Endometrial microvascular endothelial cells (primary cell): ENCODE results near the gene LBH. TPM values are rescaled to one million over a fixed set of nuclear protein-coding genes. Genes with fewer than 3 reads are reported as not detected.
"Not testable (repeated sequence)": the region's sequence is repeated elsewhere in the genome, so short reads cannot be mapped to it uniquely, and the experiment has no call there.

Experiments
- in situ Hi-C: cut with HindIII; loops from 2 replicates; pipeline ENCODE4 v1.10.0; 2017; ENCODE audit warnings: low sequenced_read_pairs, low pct_unique_long_range_greater_than_20kb; ENCODE audit errors: inconsistent ontology term
- total RNA-seq: library from RNA; depleted of rRNA; stranded (reverse); fragments of >200 nt; gene quantifications from one replicate; pipeline ENCODE4 v1.2.3, GENCODE V29; 2015; ENCODE audit errors: inconsistent ontology term

LBH gene
- total RNA-seq, 1 donor from 2014 or later = 4.5 TPM

DNA sequence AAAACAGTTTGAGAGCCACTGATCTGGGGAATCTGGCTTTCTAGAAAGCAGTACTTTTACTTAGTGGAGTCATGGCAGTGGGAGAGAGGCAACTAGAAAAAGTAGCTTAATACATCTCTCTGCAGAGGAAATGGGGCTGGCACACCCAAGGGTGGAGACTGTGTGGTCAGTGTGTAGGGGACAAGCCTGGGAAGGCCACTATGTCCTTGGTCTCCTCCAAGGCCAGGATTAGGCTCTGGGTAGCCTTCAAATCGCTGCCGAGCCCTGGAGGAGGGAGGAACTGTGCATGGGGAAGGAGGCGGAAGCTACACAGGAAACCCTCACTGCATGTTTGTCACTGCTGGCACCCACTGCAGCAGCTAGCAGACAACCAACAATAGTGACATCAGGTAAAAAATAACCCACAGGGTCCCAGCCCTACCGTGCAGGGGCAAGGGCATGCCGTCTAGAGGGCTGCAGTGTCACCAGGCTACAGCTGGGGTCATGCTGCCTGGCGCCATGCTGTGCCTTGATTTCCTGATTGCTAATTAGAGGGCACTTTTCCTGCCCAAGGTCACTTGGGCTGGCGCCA, 34.8 kb downstream of the LBH start:
- in situ Hi-C loops = no loop called here

- in situ Hi-C loops = no loop called here
These were observed 35.4 kb downstream of the LBH start for GRCh38 chr2:30266705-30267104.

DNA sequence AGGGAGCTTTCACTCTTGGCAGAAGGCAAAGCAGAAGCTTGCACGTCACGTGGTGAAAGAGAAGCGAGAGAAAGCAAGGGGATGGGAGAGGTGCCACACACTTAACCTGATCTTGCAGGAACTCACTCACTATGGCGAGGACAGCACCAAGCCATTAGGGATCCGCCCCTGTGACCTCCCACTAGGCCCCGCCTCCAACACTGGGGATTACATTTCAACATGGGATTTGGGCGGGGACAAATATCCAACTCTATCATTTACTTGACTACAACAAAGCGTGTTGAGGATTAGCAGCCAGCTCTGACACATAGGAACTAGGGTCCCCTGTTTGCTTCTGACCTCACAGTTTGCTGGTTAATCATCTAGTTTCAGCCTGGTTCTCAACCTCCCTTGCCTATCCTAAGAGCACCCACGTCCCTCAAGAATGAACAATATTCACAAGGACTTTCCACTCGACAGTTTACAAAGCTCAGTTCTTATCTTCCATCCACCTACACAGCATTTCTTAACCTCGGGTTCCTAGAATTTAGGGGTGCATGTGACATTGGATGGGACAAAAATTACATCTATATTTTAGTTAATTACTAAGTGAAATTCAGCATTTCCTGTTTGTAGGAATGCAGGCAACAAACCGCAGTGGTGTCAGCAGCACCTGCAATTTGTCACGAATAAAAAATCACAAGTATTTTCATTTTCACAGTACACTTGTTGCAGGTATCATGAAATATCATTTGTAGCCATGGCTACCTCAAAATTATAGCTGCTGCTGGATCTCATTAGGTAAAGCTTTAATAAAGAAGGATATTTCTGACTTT, 36.0 kb downstream of the LBH start:
- in situ Hi-C loops = no loop called here

GRCh38 chr2:30268296-30268871, 37.0 kb downstream of the LBH start:
- in situ Hi-C loops = no loop called here

GRCh38 chr2:30269114-30269770, 37.9 kb downstream of the LBH start:
- in situ Hi-C loops = not testable (repeated sequence)

DNA sequence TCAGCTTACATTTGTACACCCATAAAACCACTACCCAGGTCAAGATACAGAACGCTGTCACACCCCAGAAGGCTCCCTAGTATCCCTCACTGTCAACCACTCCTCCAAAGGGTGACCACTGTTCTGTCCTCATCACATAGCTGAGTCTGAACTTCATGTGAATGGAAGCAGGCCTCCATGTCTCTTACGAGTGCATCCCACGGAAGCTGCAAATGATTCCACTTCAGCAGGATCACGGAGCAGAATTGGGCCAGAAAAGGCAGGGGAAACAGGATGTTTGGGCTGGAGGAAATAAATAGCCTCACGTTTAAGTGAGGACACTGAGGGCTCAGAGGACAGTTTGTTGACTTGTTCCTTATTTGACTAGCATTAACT, 38.4 kb downstream of the LBH start:
- in situ Hi-C loops = no loop called here

GRCh38 chr2:30270166-30270565, 38.8 kb downstream of the LBH start:
- in situ Hi-C loops = no loop called here

DNA sequence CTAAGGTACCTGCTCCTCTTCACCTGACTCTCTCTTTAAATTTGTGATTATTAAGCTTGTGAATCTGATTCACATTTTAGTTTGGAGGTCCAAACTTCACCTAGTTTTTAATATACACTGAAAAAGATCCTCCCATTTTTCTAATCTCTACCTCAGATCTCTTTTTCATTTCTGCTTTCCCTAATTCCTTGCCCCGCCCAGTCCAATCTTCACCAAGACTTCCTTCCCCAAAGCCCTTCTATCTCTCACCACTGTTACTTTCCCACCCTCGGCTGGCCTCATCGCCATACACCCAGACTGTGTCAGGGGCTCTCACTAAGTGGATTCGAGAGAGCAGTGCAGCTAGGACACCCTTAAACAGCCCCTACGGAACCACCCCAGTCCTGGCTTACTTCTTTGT, 40.0 kb downstream of the LBH start:
- in situ Hi-C loops = no loop called here

DNA sequence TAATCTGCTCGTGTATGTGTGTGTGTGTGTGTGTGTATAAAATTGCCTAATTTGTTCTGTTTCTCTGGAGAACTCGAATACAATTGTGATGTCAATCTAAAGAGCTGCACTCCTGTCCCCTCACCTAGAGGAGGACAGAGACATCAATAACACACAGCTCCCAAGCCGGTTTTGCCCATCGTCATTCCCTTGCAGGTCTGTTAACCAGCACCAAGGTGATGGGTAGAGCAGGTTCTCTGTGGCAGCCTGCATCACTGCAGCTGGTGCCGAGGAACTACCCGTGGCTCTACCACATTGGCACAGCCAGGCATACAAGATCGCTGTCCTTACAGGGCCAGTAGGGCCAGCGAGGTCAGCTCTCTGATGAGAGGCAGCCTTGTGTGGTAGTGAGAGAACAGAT, 41.0 kb downstream of the LBH start:
- in situ Hi-C loops = no loop called here

DNA sequence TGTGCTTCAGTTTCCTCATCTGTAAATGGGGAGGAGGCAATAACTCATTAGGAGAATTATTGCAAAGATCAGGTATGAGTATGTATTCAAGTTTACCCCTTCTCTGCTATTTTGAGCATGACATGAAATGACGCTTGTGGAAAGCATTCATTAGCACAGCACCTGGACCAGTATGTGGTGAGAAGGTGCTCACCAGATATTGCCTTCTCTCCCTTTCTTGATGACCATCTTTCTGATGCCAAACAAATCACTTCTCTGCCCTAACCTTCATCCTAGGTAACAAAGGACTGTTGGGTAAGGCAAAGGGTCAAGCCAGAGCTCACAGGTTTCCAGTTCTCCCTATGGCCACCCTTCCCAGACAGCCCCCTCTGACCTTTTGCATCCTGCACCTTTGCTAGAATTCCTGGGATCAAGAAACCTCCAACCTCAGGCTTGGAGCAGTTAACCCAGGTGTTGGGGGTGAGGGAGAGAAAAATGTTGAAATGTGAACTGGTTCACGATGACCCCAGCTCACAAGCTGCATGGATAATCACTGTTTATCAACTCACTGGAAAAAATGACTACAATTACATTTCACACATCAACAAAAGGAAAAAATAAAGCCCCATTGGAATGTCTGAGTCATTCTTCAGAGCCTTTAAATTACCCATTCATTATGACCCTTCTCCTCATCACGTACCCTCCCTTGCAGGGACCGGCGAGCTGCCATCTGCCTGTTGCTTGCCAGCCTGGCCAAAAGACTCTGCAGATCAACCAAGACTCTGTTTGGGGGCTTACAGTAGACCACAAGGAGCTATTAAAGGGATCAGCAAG, 41.6 kb downstream of the LBH start:
- in situ Hi-C loops = no loop called here

DNA sequence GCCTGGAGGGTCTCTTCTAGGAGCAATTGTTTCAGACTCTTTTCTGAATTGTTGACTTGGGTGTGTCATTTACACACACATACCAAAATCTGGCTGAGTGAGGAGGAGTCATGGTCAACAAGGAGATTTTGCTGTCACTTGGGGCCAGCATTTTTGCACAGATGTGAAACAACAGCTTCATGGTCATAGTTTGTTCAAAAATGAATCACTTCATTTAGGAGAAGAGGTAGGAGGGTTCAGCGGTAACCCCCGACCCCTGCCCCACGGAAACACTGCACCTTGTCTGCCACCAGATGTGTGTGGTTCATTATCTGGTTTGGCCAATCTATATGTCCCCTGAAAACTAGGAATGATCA, 42.2 kb downstream of the LBH start:
- in situ Hi-C loops = no loop called here

- in situ Hi-C loops = no loop called here
These were observed 43.9 kb downstream of the LBH start for GRCh38 chr2:30275256-30275655.

- in situ Hi-C loops = no loop called here
These were observed 45.1 kb downstream of the LBH start for GRCh38 chr2:30276455-30276911.

GRCh38 chr2:30277582-30277981, 46.2 kb downstream of the LBH start:
- in situ Hi-C loops = no loop called here

DNA sequence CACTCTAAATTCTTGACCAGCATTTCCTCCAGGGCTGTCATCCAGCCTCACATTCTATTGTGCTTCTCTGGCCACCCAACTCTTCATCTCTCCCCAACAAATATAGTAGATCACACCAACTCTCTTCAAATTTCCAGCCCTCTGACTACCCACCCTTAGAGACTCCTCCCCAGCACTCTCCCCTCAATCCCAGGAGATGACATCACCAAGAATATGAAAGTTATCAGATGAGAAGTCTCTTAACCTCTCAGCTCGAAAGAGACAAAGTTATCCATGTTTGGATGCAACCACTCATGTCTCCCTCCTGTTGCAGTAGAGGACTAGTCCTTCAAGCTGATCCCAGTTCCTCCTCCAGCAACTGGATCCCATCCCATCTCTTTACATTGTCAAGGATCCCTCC, 47.1 kb downstream of the LBH start:
- in situ Hi-C loops = no loop called here

DNA sequence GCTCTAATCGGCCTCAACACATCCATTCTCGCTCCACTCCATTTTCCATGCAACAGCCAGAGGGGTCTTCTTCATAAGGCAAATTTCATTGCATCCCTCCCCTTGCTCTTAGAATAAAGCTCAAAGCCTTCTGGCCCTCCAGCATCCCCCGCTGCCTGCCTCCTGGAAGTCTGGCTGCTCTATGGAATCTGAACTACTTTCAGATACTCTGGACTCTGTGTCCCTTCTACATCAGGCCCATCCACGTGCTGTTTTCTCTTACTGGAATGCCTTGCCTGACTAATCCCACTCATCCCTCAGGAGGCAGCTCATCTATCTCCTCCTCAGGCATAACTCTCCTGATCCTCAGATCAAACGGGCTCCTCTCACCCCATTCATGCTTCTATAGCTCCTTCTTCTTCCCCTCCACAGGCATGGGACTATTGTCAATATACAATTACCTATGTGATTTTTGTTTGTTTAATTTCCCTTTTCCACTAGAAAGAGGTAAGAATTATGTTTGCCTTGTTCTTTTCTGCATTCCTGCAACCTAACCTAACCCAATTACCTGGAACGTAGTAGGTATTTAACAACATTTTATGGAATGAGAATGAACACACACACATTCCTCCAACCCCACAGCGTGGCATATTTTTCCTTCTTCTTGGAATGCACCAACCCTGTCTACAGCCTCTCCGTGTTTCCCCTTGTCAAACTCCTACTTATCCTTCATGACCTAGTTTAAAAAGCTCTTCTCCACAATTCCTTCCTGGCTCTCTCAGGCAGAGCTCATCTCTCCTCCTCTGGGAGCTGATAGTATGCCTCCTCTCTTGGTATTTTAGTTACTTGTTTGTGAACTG, 49.5 kb downstream of the LBH start:
- in situ Hi-C loops = no loop called here

- in situ Hi-C loops = no loop called here
These were observed 50.7 kb downstream of the LBH start for GRCh38 chr2:30282081-30282480.

DNA sequence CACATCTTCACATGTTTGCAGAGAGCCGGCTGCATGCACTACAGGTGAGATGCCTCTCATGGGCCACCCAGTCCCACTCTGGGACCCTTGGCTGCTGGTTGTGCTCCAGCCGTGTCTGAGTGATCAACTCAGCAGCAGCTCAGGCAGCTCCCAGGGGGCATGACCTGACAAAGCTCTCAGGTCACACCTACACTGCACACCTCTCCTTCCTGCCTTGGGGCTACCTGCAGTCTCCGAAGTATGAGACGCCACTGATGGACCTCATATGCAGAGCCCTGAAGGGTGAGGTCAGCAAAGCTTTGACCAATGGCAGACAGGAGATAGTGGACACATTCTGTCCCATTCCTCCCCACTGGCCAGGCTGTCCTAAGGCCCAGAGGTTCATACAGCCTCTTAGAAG, 51.4 kb downstream of the LBH start:
- in situ Hi-C loops = no loop called here
